Naive B cell (primary cell): Measurements from ENCODE around the gene NFIB. TPM values are rescaled to one million over a fixed set of nuclear protein-coding genes. Genes with fewer than 3 reads are reported as not detected.

Experiments
- ATAC-seq, 2 donors: fragments of 150-1000 bp; cut with Tn5 transposase; 2 replicates each; pipeline ENCODE4 v1.10.0; 2021; ENCODE audit warnings: low read depth in 2 of 2, mild to moderate bottlenecking in 2 of 2, moderate library complexity in 2 of 2
- DNase-seq: peaks from one replicate; pipeline ENCODE4 v3.0.0; 2022
- H3K27ac Mint-ChIP-seq, 6 donors: one replicate each; pipeline ENCODE4 v1.8.0; 2020 to 2022; ENCODE audit warnings: mild to moderate bottlenecking in 6 of 6, mixed read lengths in 6 of 6, moderate library complexity in 5 of 6, inconsistent platforms in 2 of 6
- H3K27me3 Mint-ChIP-seq, 3 donors: one replicate each; pipeline ENCODE4 v1.8.0; 2021 to 2022; ENCODE audit warnings: mixed read lengths in 3 of 3, mild to moderate bottlenecking in 1 of 3
- H3K36me3 Mint-ChIP-seq, 2 donors: one replicate each; pipeline ENCODE4 v1.8.0; 2020 to 2022; ENCODE audit warnings: mixed read lengths in 2 of 2, inconsistent platforms in 1 of 2, mild to moderate bottlenecking in 1 of 2
- H3K4me1 Mint-ChIP-seq, 3 donors: one replicate each; pipeline ENCODE4 v1.8.0; 2020 to 2022; ENCODE audit warnings: mixed read lengths in 3 of 3, inconsistent platforms in 1 of 3, mild to moderate bottlenecking in 1 of 3, moderate library complexity in 1 of 3
- H3K4me3 Mint-ChIP-seq, 8 donors: one replicate each; pipeline ENCODE4 v1.8.0; 2020 to 2022; ENCODE audit warnings: mild to moderate bottlenecking in 8 of 8, mixed read lengths in 8 of 8, moderate library complexity in 8 of 8, inconsistent platforms in 2 of 8
- H3K9me3 Mint-ChIP-seq, 7 donors: one replicate each; pipeline ENCODE4 v1.8.0; 2020 to 2022; ENCODE audit warnings: mixed read lengths in 7 of 7, mild to moderate bottlenecking in 5 of 7, inconsistent platforms in 2 of 7, moderate library complexity in 1 of 7
- polyA plus RNA-seq, 6 donors: library from polyadenylated mRNA; unstranded; fragments of 300-500 nt; fragmentation: Illumina TruSeq; gene quantifications; one replicate each; pipeline ENCODE4 v1.2.3, GENCODE V29; 2021; ENCODE audit warnings: low read depth in 6 of 6

The NFIB gene
- polyA plus RNA-seq, 6 donors from 2014 or later = 0.31 to 0.69 (median 0.41) TPM; not detected in 3

GRCh38 chr9:14306672-14307660, 7.0 kb downstream of the NFIB start:
- Mint-ChIP-seq H3K27ac (no peak overlapping the region), H3K4me3 (no peak overlapping the region), H3K27me3 (peaks cover 37 to 50% (median 49%) of the 10 kb centered on the region in 3 donors), H3K36me3 (peaks cover 7 to 8% of the 10 kb centered on the region in 2 donors), H3K9me3 (peaks cover 0 to 3% (median 0%) of the 10 kb centered on the region in 7 donors), H3K4me1 (no peaks in the 10 kb centered on the region)
- no peak for DNase-seq
- ATAC-seq = no peak

DNA sequence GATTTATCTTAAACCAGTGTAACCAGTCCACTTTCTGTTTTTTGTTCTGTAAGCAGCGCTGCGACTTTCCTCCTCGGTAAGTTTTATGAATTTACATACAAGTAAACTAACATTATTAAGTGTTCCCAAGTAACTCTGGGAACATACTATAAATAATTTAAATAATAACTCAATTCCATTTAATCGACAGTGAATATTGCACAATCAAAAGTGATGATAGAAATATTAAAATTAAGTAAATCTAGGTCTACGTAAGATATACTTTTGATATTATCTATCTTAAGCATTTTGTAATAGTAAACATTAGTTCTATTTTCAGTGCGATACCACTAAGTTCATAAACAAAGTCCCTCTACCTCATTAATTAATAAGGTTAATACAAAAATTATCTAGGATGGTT, 7.8 kb downstream of the NFIB start:
- Mint-ChIP-seq H3K4me3 (no peak overlapping the region), H3K27me3 (peaks cover 31 to 50% (median 49%) of the 10 kb centered on the region in 3 donors), H3K4me1 (no peaks in the 10 kb centered on the region), H3K9me3 (peaks cover 0 to 3% (median 0%) of the 10 kb centered on the region in 7 donors), H3K36me3 (peaks cover 7 to 8% of the 10 kb centered on the region in 2 donors), H3K27ac (no peak overlapping the region)
- no peak for DNase-seq
- no peak for ATAC-seq

- no peak overlapping the region for H3K27ac Mint-ChIP-seq
- H3K4me3 Mint-ChIP-seq = no peak overlapping the region
- ATAC-seq = no peak
- no peak for DNase-seq
- no peaks in the 10 kb centered on the region for H3K4me1 Mint-ChIP-seq
- H3K36me3 Mint-ChIP-seq = peaks cover 7 to 8% of the 10 kb centered on the region in 2 donors
- H3K9me3 Mint-ChIP-seq = peaks cover 0 to 3% (median 0%) of the 10 kb centered on the region in 7 donors
- peaks cover 41 to 57% (median 56%) of the 10 kb centered on the region in 3 donors for H3K27me3 Mint-ChIP-seq
Measured at GRCh38 chr9:14304259-14304658, 9.7 kb downstream of the NFIB start.

DNA sequence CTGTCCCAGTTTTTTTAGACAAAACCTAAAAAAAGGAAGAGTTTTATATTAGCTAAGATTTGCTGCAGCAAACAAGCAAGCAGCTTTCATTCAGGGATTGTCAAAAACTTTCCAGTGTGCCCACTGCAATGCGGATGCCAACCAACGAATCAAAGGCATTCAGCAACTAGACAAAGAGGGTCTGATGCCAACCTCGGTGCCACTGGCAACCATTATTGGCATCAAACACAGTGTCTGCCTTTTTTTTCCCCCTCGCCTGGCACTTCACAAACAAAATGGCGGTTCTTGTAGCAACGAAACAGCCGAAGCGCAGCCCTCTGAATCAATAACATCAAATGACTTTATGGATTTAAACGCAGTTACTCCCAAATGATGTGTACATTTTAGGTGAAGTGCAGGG, 10.4 kb downstream of the NFIB start:
- Mint-ChIP-seq H3K27ac (no peak overlapping the region), H3K36me3 (peaks cover 7 to 8% of the 10 kb centered on the region in 2 donors), H3K4me3 (no peak overlapping the region), H3K9me3 (peaks cover 0 to 3% (median 0%) of the 10 kb centered on the region in 7 donors), H3K27me3 (peaks cover 37 to 50% (median 48%) of the 10 kb centered on the region in 3 donors), H3K4me1 (no peaks in the 10 kb centered on the region)
- DNase-seq = no peak
- no peak for ATAC-seq

GRCh38 chr9:14303100-14303499, 10.8 kb downstream of the NFIB start:
- peaks cover 2 to 8% of the 10 kb centered on the region in 2 donors for H3K36me3 Mint-ChIP-seq
- H3K4me3 Mint-ChIP-seq = no peak overlapping the region
- no peak overlapping the region for H3K27ac Mint-ChIP-seq
- H3K9me3 Mint-ChIP-seq = peaks cover 0 to 2% (median 0%) of the 10 kb centered on the region in 7 donors
- DNase-seq (no peak), ATAC-seq (no peak)
- no peaks in the 10 kb centered on the region for H3K4me1 Mint-ChIP-seq
- H3K27me3 Mint-ChIP-seq = peaks cover 33 to 46% (median 44%) of the 10 kb centered on the region in 3 donors

DNA sequence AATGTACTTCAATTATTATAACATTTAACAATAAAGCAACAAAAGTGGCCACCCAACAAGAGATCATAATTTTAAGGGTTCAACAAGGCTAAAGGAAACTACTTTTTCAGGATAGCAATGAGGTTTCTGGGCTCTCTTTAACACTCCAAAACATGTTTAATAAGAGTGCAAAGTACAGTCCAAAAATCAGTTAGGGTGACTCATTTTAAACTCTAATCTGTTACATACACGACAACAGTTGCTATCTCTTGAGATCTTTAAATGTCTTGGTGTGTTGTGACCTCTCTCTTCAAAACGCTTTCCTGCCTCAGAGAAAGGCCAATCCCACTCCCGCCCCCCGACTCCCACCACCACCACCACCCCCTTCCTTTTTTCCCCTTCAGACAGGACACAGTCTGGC, 11.5 kb downstream of the NFIB start:
- no peak for ATAC-seq
- Mint-ChIP-seq H3K36me3 (peaks cover 0 to 3% of the 10 kb centered on the region in 2 donors), H3K4me3 (no peak overlapping the region), H3K27me3 (peaks cover 26 to 41% (median 37%) of the 10 kb centered on the region in 3 donors), H3K4me1 (no peaks in the 10 kb centered on the region), H3K9me3 (peaks cover 0 to 2% (median 0%) of the 10 kb centered on the region in 7 donors), H3K27ac (no peak overlapping the region)
- DNase-seq = no peak

DNA sequence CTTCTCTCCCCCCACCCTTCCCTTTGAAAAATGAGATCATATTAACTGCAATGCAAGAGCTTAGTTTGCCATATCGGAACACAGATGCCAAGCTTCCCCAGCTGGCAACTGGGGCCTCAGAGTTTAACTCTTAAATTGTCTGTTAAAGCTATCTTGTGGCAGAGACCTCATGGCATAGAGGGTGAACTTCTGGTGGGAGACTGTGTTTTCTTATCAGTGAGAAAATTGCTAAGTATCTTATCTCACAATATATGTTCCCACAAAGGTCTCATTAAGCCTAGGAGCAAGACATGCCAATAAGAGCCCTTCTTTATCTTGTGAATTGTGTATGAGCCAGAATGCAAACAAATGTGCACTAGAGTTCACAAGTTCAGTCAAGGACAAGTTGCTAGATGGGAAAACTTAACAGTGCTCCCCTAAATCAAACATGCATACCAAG, 12.3 kb downstream of the NFIB start:
- no peak overlapping the region for H3K27ac Mint-ChIP-seq
- no peak overlapping the region for H3K4me3 Mint-ChIP-seq
- ATAC-seq = no peak
- no peaks in the 10 kb centered on the region for H3K4me1 Mint-ChIP-seq
- H3K36me3 Mint-ChIP-seq = no peaks in the 10 kb centered on the region
- DNase-seq = no peak
- peaks cover 21 to 40% (median 36%) of the 10 kb centered on the region in 3 donors for H3K27me3 Mint-ChIP-seq
- peaks cover 0 to 2% (median 0%) of the 10 kb centered on the region in 7 donors for H3K9me3 Mint-ChIP-seq

GRCh38 chr9:14301006-14301405, 12.9 kb downstream of the NFIB start:
- peaks cover 0 to 2% (median 0%) of the 10 kb centered on the region in 7 donors for H3K9me3 Mint-ChIP-seq
- no peak overlapping the region for H3K4me3 Mint-ChIP-seq
- peaks cover 21 to 40% (median 37%) of the 10 kb centered on the region in 3 donors for H3K27me3 Mint-ChIP-seq
- H3K4me1 Mint-ChIP-seq = no peaks in the 10 kb centered on the region
- H3K27ac Mint-ChIP-seq = no peak overlapping the region
- ATAC-seq (no peak), DNase-seq (no peak)
- no peaks in the 10 kb centered on the region for H3K36me3 Mint-ChIP-seq

DNA sequence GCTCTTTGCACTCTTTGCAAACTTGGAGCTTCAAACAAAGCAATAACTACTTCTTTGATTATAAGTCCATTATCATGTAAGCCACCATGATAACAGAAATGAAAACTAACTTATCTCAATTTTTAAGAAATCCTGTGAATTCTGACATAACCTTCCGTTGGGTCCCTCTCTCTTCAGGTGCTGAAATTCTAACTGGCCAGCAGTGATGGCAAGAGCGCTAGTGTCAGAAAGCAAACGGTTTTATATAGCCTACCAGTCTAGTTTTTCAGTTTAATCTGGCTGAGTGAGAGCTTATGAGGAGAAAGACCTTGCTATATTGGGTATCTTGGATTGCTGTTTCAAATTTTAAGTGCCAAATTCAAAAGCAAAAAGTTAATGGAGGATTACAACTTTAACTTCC, 13.4 kb downstream of the NFIB start:
- Mint-ChIP-seq H3K4me1 (no peaks in the 10 kb centered on the region), H3K4me3 (no peak overlapping the region), H3K9me3 (peaks cover 0 to 5% (median 0%) of the 10 kb centered on the region in 7 donors), H3K36me3 (no peaks in the 10 kb centered on the region), H3K27ac (no peak overlapping the region), H3K27me3 (peaks cover 21 to 40% (median 37%) of the 10 kb centered on the region in 3 donors)
- ATAC-seq (no peak), DNase-seq (no peak)

DNA sequence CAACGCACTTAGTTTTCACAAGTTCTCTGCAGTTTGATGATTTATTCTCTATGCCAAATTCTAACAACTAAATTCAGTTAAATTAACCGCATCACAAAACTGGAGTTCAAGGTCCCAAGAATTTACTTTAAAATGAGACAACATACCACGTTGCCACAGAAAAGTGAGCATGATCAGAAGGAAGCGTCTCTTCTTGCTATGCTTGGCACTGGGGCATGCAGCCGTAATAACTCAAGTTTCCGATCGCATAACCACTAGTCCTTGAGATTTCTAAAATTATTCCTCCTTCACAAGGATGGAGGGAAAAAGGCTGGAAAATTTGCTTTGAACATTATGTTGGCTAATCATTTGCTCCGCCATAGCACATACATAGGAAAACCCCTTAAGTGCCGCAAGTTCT, 13.9 kb downstream of the NFIB start:
- no peak overlapping the region for H3K27ac Mint-ChIP-seq
- peaks cover 0 to 6% (median 0%) of the 10 kb centered on the region in 7 donors for H3K9me3 Mint-ChIP-seq
- no peaks in the 10 kb centered on the region for H3K4me1 Mint-ChIP-seq
- H3K27me3 Mint-ChIP-seq = peaks cover 21 to 34% (median 33%) of the 10 kb centered on the region in 3 donors
- H3K36me3 Mint-ChIP-seq = no peaks in the 10 kb centered on the region
- DNase-seq (no peak), ATAC-seq (no peak)
- H3K4me3 Mint-ChIP-seq = no peak overlapping the region

- DNase-seq (no peak), ATAC-seq (no peak)
- Mint-ChIP-seq H3K27me3 (peaks cover 13 to 23% (median 20%) of the 10 kb centered on the region in 3 donors), H3K4me1 (no peaks in the 10 kb centered on the region), H3K36me3 (no peaks in the 10 kb centered on the region), H3K27ac (no peak overlapping the region), H3K4me3 (no peak overlapping the region), H3K9me3 (peaks cover 0 to 6% (median 0%) of the 10 kb centered on the region in 7 donors)
Measured at GRCh38 chr9:14298601-14299022, 15.3 kb downstream of the NFIB start.

- DNase-seq (no peak), ATAC-seq (no peak)
- Mint-ChIP-seq H3K36me3 (no peaks in the 10 kb centered on the region), H3K27ac (no peak overlapping the region), H3K4me1 (no peaks in the 10 kb centered on the region), H3K9me3 (peaks cover 0 to 6% (median 0%) of the 10 kb centered on the region in 7 donors), H3K4me3 (no peak overlapping the region), H3K27me3 (peaks cover 9 to 22% (median 20%) of the 10 kb centered on the region in 3 donors)
Measured at GRCh38 chr9:14296495-14297113, 17.3 kb downstream of the NFIB start.

DNA sequence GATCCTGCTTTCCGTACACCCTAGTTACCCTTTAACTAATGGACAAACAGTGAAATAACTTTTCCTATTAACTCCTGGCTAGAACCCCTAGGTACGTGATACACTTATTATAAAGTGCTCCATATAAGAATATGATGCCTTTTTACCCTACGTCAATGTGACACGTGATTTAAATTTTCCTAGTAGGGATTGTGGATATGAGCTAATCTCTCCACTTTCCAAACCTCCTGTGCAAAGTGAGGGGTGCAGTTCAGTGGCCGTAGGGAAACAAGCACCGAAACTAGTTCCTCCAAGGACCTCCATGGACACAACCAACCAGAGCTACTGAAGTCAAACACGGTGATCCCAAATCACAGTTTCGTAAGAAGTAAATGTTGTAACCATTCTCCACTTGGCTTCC, 19.3 kb downstream of the NFIB start:
- Mint-ChIP-seq H3K27me3 (peaks cover 0 to 11% (median 8%) of the 10 kb centered on the region in 3 donors), H3K9me3 (peaks cover 0 to 6% (median 0%) of the 10 kb centered on the region in 7 donors), H3K27ac (no peak overlapping the region), H3K36me3 (no peaks in the 10 kb centered on the region), H3K4me3 (no peak overlapping the region), H3K4me1 (no peaks in the 10 kb centered on the region)
- no peak for DNase-seq
- ATAC-seq = no peak
